TTC549 (cell line): ENCODE measurements around the gene PPARD.

ENCODE experiments used
- FAIRE-seq: peaks from 2 replicates; lab custom pipeline; 2012; peaks lifted over from hg19 to GRCh38; lab: Jason Lieb, UNC

Gene PPARD

DNA sequence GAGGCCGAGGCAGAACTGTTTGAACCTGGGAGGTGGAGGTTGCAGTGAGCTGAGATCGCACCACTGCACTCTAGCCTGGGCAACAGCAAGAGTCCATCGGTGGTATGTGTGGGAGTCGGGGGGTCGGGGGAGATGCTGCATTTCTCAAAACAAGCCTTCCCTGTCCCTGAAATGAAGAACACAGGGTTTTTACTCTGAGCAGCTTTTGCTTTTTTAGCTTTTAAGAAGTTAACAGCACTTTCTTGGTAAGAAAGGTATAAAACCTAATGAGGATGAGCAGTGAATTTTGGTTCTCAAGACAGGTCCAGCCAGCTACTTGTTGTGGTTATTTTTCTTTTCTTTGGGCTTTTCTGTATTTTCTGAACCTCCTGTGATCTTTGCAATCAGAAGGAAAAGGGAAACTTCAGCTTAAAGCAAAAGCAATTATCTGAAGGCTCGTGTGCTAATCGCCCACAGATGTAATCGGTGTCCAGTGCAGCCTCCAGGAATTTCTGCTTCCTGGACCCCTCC, 129.5 kb downstream of the PPARD start:
- FAIRE-seq, result no peak

DNA sequence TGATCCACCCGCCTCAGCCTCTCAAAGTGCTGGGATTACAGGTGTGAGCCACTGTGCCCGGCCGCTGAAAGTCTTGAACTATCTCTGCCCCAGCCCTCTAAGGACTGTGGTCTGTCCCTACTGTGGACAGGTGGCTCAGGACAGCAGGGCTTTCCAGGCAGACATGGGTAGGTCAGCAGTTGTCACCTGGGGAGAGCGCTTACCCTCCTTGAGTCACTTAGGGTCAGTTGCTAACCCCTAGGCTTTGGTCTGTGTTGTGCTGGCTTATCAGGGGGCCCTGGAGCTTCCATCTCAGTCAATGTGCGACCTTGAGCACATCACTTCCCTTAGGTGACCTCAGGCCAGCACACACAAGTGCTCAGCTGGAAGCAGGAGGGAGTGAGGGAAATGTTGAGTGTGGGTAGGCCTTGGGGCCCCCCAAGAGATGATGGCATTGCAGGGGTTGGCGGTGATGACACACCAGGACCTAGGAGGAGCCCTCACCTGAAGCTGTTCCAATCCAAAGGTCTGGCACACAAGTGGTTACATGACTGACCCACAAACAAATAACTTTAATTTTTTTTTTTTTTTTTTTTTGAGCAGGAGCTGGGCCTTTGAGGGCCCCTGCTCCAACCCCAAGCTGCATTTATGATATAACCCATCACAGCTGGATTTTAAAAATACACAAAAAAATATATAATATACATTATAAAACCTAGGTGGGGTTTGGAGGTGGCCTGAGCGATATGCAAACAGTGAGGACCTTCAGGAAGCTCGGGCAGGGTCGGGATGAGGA, 130.9 kb downstream of the PPARD start:
- no peak for FAIRE-seq

DNA sequence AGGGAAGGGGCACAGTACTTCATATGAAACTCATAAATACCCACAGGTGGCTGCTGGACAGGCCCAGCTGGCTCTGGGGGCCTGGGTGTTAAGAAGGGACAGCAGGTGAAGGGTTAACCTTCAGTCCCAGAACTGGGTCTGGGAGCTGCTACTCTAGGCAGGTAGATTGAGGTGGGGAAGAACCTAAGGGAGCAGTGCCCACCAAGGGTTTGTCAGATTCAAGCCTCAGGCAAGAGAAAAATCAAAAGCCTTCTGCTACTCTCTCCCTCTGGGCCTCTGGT, 131.4 kb downstream of the PPARD start:
- FAIRE-seq, result no peak

DNA sequence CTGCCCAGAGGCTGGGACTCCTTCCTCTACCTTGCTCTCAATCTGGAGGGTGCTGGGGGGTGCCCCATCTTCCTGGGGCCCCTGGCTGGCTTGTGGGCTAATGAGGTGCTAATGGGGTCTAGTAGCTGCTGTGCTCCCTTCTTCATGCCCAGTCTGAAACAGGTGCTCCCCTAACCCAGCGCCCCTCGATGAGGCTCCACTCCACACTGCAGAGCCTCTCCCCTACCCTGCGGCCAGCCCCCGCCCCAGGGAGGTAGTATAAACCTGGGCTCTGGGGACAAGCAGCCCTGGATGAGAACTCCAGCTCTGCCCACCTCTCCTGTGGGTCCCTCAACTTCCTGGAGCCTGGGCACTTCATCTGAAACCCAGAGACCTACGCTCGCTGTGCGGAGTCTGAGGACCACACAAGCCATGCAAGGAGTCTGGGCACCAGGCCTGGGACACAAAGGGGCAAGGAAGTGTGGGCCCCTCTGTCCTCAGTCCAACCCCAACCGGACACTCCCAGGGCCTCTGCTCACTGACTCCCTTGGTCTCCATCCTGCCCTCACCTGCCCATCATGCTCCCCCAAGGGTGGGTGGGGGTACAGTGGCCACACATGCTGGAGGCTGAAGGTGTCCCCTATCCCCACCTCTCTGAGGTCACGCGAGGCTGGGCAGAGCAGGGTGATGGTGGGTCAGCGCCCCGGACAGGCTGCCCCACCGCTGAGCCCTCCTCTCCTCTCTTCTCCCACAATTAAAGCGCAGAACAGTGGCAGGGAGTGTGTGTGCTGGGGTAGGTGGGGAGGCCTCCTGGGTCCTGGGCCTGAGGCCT, 132.0 kb downstream of the PPARD start:
- FAIRE-seq, result no peak

DNA sequence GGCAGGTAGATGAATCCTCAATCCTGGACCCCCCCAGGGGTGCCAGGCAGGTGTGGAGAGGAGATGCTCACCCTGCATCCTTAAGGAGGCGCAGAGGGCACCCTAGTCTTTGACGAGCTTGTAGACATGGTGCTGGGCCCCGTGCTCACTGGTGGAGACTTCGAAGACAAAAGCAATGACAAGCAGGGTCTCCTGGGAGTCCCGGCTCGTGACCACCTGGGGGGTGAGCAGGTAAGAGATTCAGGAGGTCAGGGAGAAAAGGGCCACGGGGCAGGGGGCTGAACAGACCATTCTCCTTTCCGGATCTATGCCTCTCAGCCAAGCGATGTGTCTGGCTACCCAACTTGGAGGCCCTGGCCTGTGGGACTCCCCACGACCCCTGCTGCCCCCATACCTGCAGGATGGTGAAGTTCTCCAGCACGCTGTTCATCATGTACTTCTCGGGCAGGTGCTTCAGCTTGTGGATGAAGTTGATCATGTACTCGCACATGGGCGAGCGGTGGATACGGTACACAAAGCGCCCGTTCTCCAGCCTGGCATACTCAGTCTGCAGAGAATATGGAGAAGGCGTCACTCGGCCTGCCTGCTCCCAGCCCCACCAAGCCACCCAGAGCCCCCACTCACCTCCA, 132.7 kb downstream of the PPARD start:
- no peak for FAIRE-seq

- no peak for FAIRE-seq
These were observed 133.2 kb downstream of the PPARD start for GRCh38 chr6:35475573-35475972.

DNA sequence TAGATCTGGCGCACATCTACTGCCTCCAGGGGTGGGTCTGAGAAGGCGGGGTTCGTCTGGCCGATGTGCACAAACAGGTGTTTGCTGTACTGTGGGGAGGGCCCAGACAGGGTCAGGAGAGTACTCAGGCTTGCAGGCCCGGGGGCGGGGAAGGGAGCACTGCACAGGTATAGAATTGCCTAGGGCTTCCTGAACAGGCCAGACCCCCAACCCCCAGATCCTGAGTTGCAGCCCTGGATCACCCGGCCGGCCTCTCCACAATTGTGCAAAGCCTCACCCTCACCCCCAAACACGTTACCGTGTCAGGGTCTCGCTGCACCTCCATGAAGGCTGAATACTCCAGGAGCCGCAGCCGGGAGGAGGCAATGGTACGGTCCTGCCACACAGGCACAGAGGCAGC, 133.6 kb downstream of the PPARD start:
- FAIRE-seq, result no peak

DNA sequence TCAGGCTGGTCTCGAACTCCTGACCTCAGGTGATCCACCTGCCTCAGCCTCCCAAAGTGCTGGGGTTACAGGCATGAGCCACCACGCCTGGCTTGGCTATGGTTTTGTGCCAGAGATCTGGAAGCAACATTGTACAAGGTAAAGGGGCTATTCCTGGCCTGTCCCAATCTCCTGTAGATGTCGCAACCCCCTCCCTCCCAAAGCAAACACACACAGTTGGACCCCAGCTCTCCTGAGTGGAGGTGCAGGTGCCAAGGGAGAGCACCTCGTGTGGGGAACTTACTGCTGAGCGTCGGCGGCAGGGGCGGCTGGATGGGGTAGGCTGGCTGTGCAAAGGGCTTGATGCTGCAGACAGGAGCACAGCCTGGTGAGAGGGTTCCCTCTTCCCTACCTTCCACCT, 134.7 kb downstream of the PPARD start:
- FAIRE-seq, result no peak
